H9 (cell line): ENCODE data around the gene ADAM20. TPM values are rescaled to one million over a fixed set of nuclear protein-coding genes. Genes with fewer than 3 reads are reported as not detected.

ENCODE experiments used
- DNase-seq: peaks from one replicate; pipeline ENCODE4 v3.0.0-alpha.2; 2017
- H2AFZ ChIP-seq: one replicate; pipeline ENCODE4 v1.6.1; 2013; ENCODE audit warnings: mild to moderate bottlenecking, low read length, control low read depth, moderate library complexity
- H2AK5ac ChIP-seq: 2 replicates; pipeline ENCODE4 v1.6.1; 2013; ENCODE audit warnings: low read length, control low read depth, mixed read lengths; ENCODE audit not compliant: insufficient read length
- H2BK120ac ChIP-seq: one replicate; pipeline ENCODE4 v1.6.1; 2013; ENCODE audit warnings: low read depth, mild to moderate bottlenecking, low read length, control low read depth, inconsistent platforms; ENCODE audit not compliant: poor library complexity, severe bottlenecking
- H2BK12ac ChIP-seq: 2 replicates; pipeline ENCODE4 v1.6.1; 2013; ENCODE audit warnings: low read length, control low read depth, mixed read lengths, low read depth; ENCODE audit not compliant: insufficient read length
- H2BK15ac ChIP-seq: 2 replicates; pipeline ENCODE4 v1.6.1; 2013; ENCODE audit warnings: low read depth, low read length, control low read depth
- H2BK20ac ChIP-seq: one replicate; pipeline ENCODE4 v1.6.1; 2013; ENCODE audit warnings: low read depth, mild to moderate bottlenecking, low read length, control low read depth, inconsistent platforms; ENCODE audit not compliant: poor library complexity, severe bottlenecking
- H2BK5ac ChIP-seq: 2 replicates; pipeline ENCODE4 v1.6.1; 2013; ENCODE audit warnings: low read length, control low read depth, mixed read lengths; ENCODE audit not compliant: insufficient read length
- H3K14ac ChIP-seq: 2 replicates; pipeline ENCODE4 v1.6.1; 2013; ENCODE audit warnings: low read length, control low read depth; ENCODE audit not compliant: insufficient read depth
- H3K18ac ChIP-seq: 2 replicates; pipeline ENCODE4 v1.6.1; 2013; ENCODE audit warnings: low read depth, mild to moderate bottlenecking, mixed read lengths, low read length, control low read depth; ENCODE audit not compliant: insufficient read length
- H3K23ac ChIP-seq: 2 replicates; pipeline ENCODE4 v1.6.1; 2013; ENCODE audit warnings: low read length, control low read depth, mixed read lengths, low read depth; ENCODE audit not compliant: insufficient read length
- H3K23me2 ChIP-seq: 2 replicates; pipeline ENCODE4 v1.6.1; 2013; ENCODE audit warnings: low read depth, mild to moderate bottlenecking, mixed read lengths, low read length, control low read depth; ENCODE audit not compliant: insufficient read length, poor library complexity, severe bottlenecking
- H3K27ac ChIP-seq: 2 replicates; pipeline ENCODE4 v1.5.1; 2013; ENCODE audit warnings: low read length, control low read depth, mixed read lengths, low read depth; ENCODE audit not compliant: insufficient read length
- H3K27me3 ChIP-seq: 2 replicates; pipeline ENCODE4 v1.6.1; 2013; ENCODE audit warnings: low read length, control low read depth, inconsistent platforms; ENCODE audit not compliant: insufficient read depth
- H3K4ac ChIP-seq: 2 replicates; pipeline ENCODE4 v1.6.1; 2013; ENCODE audit warnings: low read depth, mild to moderate bottlenecking, control low read depth, inconsistent platforms, low read length, moderate library complexity
- H3K4me1 ChIP-seq: 2 replicates; pipeline ENCODE4 v1.6.1; 2013; ENCODE audit warnings: low read length, control low read depth, inconsistent platforms; ENCODE audit not compliant: insufficient read depth
- H3K4me2 ChIP-seq: 2 replicates; pipeline ENCODE4 v1.6.1; 2013; ENCODE audit warnings: low read length, control low read depth, mixed read lengths; ENCODE audit not compliant: insufficient read length, insufficient read depth
- H3K56ac ChIP-seq: 2 replicates; pipeline ENCODE4 v1.6.1; 2013; ENCODE audit warnings: low read depth, mild to moderate bottlenecking, mixed read lengths, low read length, control low read depth; ENCODE audit not compliant: insufficient read length
- H3K79me1 ChIP-seq: 2 replicates; pipeline ENCODE4 v1.6.1; 2013; ENCODE audit warnings: low read depth, mild to moderate bottlenecking, moderate library complexity, low read length, control low read depth, inconsistent platforms; ENCODE audit not compliant: insufficient read depth, poor library complexity, severe bottlenecking
- H3K79me2 ChIP-seq: 2 replicates; pipeline ENCODE4 v1.6.1; 2013; ENCODE audit warnings: low read length, control low read depth, inconsistent platforms; ENCODE audit not compliant: insufficient read depth
- H3K9ac ChIP-seq: 2 replicates; pipeline ENCODE4 v1.6.1; 2013; ENCODE audit warnings: low read length, control low read depth, mixed read lengths; ENCODE audit not compliant: insufficient read length; ENCODE audit errors: extremely low read depth
- H3K9me3 ChIP-seq: one replicate; pipeline ENCODE4 v1.6.1; 2013; ENCODE audit warnings: low read depth, low read length, inconsistent platforms; ENCODE audit not compliant: control insufficient read depth
- H3T11ph ChIP-seq: one replicate; pipeline ENCODE4 v1.6.1; 2013; ENCODE audit warnings: mild to moderate bottlenecking, low read length, control low read depth, inconsistent platforms
- H4K20me1 ChIP-seq: one replicate; pipeline ENCODE4 v1.6.1; 2013; ENCODE audit not compliant: control insufficient read depth, insufficient read length, insufficient read depth
- H4K5ac ChIP-seq: 2 replicates; pipeline ENCODE4 v1.6.1; 2013; ENCODE audit warnings: low read depth, mild to moderate bottlenecking, mixed read lengths, low read length, control low read depth; ENCODE audit not compliant: insufficient read length
- H4K8ac ChIP-seq: replicated peaks from 2 replicates; pipeline ENCODE4 v1.6.1; 2013; ENCODE audit warnings: low read length, control low read depth, mixed read lengths, low read depth; ENCODE audit not compliant: insufficient read length
- H4K91ac ChIP-seq: 2 replicates; pipeline ENCODE4 v1.6.1; 2013; ENCODE audit warnings: low read depth, mild to moderate bottlenecking, moderate library complexity, mixed read lengths, low read length, control low read depth; ENCODE audit not compliant: insufficient read length
- H3K27ac Mint-ChIP-seq, 3 experiments: 2 replicates in 2 of 3; 3 replicates in 1 of 3; pipeline ENCODE4 v1.8.0; 2020 to 2021; ENCODE audit warnings: mixed read lengths in 3 of 3, mild to moderate bottlenecking in 1 of 3, moderate library complexity in 1 of 3
- H3K27me3 Mint-ChIP-seq: 2 replicates; pipeline ENCODE4 v1.8.0; 2021; ENCODE audit warnings: low read depth, mild to moderate bottlenecking, moderate library complexity, mixed read lengths
- H3K36me3 Mint-ChIP-seq, 3 experiments: 2 replicates in 2 of 3; 3 replicates in 1 of 3; pipeline ENCODE4 v1.8.0; 2020 to 2021; ENCODE audit warnings: low read depth in 3 of 3, mixed read lengths in 3 of 3; ENCODE audit not compliant: insufficient read depth in 1 of 3
- H3K4me1 Mint-ChIP-seq, 2 experiments: 2 replicates each; pipeline ENCODE4 v1.8.0; 2020; ENCODE audit warnings: mixed read lengths in 2 of 2
- H3K4me3 Mint-ChIP-seq, 2 experiments: 2 replicates in 1 of 2; 3 replicates in 1 of 2; pipeline ENCODE4 v1.8.0; 2020 to 2021; ENCODE audit warnings: mild to moderate bottlenecking in 2 of 2, mixed read lengths in 2 of 2, moderate library complexity in 1 of 2
- H3K9me3 Mint-ChIP-seq, 2 experiments: 2 replicates in 1 of 2; 3 replicates in 1 of 2; pipeline ENCODE4 v1.8.0; 2020; ENCODE audit warnings: mild to moderate bottlenecking in 2 of 2, mixed read lengths in 2 of 2, moderate library complexity in 1 of 2
- WGBS: extraction: QIAGEN DNeasy Blood & Tissue Kit; methylation state at CpG from one replicate; pipeline ENCODE4 v1.1.7; 2013; ENCODE audit warnings: missing lambda C conversion rate, low lambda C conversion rate, mixed read lengths; ENCODE audit not compliant: insufficient read length; ENCODE audit errors: extremely low coverage; 5-methylcytosine and 5-hydroxymethylcytosine counted together
- total RNA-seq: library from RNA; stranded (reverse); gene quantifications from 2 replicates; pipeline ENCODE4 v1.2.1, GENCODE V29; 2021
- TF ChIP-seq, protein P1 (sequence below): fragments of 200-600 bp; sonication (generic); conservative IDR thresholded peaks from 3 replicates; pipeline ENCODE4 v1.8.0; 2021; ENCODE audit warnings: antibody characterized with exemption, mild to moderate bottlenecking

The ADAM20 gene
- total RNA-seq, 1 experiment from 2014 or later: 0.28 TPM

DNA sequence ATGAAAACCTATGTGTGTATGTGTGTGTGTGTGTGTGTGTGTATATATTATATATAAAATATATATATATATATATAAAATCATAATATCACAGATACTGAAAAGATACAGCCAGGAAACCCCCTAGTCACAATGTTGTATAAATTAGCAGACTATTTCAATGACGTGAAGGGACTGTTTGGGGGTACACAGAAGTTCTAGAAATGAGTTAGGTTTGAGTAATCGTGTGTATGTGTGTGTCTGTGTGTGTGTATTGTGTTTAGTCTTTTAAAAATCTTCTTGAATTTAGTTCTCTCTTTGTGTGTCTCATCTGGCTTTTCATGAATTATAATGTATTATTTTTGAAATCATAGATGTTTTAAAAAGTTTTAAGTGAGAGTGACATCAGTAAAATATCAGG is 61.0 kb downstream of the ADAM20 start:
- Histone ChIP-seq H3T11ph (no peak overlapping the region), H2BK120ac (no peak overlapping the region), H3K27ac (no peak overlapping the region), H2BK12ac (no peak overlapping the region), H3K4ac (no peak overlapping the region), H4K91ac (no peak overlapping the region), H2BK15ac (no peak overlapping the region), H3K14ac (no peak overlapping the region), H3K4me1 (peaks cover 3% of the 10 kb centered on the region; the same call in 1 of the 2 replicates), H2AK5ac (no peak overlapping the region), H2BK20ac (no peak overlapping the region), H4K8ac (no peak overlapping the region), H4K5ac (no peak overlapping the region), H3K9me3 (no peaks in the 10 kb centered on the region), H2AFZ (no peak overlapping the region), H3K27me3 (no peaks in the 10 kb centered on the region), H3K79me2 (no peaks in the 10 kb centered on the region), H3K79me1 (no peaks in the 10 kb centered on the region), H3K56ac (no peak overlapping the region), H4K20me1 (no peaks in the 10 kb centered on the region), H2BK5ac (no peak overlapping the region), H3K18ac (no peak overlapping the region), H3K23me2 (no peaks in the 10 kb centered on the region), H3K4me2 (no peak overlapping the region), H3K23ac (no peak overlapping the region), H3K9ac (no peak overlapping the region)
- H3K4me3 Mint-ChIP-seq: no peak overlapping the region
- H3K4me1 Mint-ChIP-seq: peaks cover 25 to 35% of the 10 kb centered on the region in 2 experiments
- no peak overlapping the region for H3K27ac Mint-ChIP-seq
- TF ChIP-seq, protein P1, sequence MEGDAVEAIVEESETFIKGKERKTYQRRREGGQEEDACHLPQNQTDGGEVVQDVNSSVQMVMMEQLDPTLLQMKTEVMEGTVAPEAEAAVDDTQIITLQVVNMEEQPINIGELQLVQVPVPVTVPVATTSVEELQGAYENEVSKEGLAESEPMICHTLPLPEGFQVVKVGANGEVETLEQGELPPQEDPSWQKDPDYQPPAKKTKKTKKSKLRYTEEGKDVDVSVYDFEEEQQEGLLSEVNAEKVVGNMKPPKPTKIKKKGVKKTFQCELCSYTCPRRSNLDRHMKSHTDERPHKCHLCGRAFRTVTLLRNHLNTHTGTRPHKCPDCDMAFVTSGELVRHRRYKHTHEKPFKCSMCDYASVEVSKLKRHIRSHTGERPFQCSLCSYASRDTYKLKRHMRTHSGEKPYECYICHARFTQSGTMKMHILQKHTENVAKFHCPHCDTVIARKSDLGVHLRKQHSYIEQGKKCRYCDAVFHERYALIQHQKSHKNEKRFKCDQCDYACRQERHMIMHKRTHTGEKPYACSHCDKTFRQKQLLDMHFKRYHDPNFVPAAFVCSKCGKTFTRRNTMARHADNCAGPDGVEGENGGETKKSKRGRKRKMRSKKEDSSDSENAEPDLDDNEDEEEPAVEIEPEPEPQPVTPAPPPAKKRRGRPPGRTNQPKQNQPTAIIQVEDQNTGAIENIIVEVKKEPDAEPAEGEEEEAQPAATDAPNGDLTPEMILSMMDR: no peak
- H3K27me3 Mint-ChIP-seq: no peaks in the 10 kb centered on the region; the same call in 1 of the 2 replicates
- no peak for DNase-seq
- H3K9me3 Mint-ChIP-seq: peaks cover 14 to 22% of the 10 kb centered on the region in 2 experiments
- peaks cover 13 to 30% (median 17%) of the 10 kb centered on the region in 3 experiments for H3K36me3 Mint-ChIP-seq
- WGBS: no CpG with 5 or more reads among the region's 2 CpGs

Other genes starting within 250 kb of the ADAM20 start
- gene COX16, start 175.3 kb downstream of the ADAM20 start, total RNA-seq: 68.2 and 74.9 TPM in 2 replicates
- 24.9 and 26.6 TPM in 2 replicates for gene SYNJ2BP, start 117.9 kb downstream of the ADAM20 start, total RNA-seq
- 0.09 TPM in 1 of 2 replicates, not detected in the other for gene ADAM21, start 82.8 kb downstream of the ADAM20 start, total RNA-seq
- 53.5 and 55.3 TPM in 2 replicates for gene MED6, start 65.7 kb upstream of the ADAM20 start, total RNA-seq
- 17.4 and 17.7 TPM in 2 replicates for gene TTC9, start 106.9 kb upstream of the ADAM20 start, total RNA-seq